Activated CD4-positive, alpha-beta T cell treated with anti-CD3 and anti-CD28 coated beads, Interleukin-2, amount 50 U/mL, for 24 hours (primary cell): ENCODE results near the gene TSPAN15.

Source experiments
- DNase-seq, 2 donors: peaks; one replicate each; pipeline ENCODE4 v3.0.0-alpha.2; 2020; ENCODE audit warnings: low read depth in 1 of 2, low spot score in 1 of 2

The TSPAN15 gene

DNA sequence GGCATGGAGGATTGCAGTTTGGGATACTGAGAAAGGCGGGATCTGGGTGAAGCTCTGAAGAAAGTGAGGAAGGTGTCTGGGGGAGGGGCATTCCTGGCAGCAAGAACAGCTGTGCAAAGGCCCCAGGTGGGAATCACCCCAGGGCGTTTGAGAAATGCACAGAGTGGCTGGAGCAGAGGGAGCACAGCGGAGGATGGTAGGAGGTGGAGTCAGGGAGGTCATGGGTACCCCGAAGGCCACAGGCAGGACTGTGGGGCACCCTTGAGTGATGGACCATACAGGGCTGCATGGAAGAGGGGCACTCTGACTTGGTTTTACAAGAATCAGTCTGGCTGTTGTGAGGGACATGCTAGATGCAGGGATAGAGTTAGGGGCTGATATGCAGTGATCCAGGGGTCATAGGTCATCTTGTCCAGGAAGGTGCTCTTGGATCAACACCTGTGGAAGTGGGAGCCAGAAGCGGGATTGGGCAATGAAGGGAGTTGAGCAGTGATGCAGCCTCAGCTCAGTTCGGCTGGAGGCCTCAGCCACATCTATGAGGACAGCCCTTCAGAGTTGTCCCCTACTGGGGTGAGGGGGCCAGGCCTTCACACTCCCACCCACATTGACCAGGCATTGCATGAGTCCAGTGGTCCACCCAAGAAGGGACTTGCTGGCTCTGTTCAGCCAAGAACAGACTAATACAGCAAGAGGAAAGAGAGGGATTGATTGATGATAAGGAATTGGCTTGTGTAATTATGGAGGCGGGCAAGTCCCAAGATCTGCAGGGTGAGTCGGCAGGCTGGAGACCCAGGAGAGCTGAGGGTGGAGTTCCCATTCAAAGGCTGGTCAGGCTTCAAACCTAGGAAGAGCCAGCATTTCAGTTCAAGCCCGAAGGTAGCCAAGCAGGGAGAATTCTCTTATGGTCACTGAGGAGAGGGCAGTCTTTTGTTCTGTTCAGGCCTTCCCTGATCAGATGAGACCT lies 48.7 kb downstream of the TSPAN15 start:
- DNase-seq: no peak

GRCh38 chr10:69500864-69501468 lies 49.7 kb downstream of the TSPAN15 start:
- DNase-seq: no peak

GRCh38 chr10:69501657-69502056 lies 50.4 kb downstream of the TSPAN15 start:
- DNase-seq: no peak

GRCh38 chr10:69502589-69502988 lies 51.3 kb downstream of the TSPAN15 start:
- no peak for DNase-seq

- DNase-seq: no peak
Observed at GRCh38 chr10:69503001-69503895, 52.0 kb downstream of the TSPAN15 start.

DNA sequence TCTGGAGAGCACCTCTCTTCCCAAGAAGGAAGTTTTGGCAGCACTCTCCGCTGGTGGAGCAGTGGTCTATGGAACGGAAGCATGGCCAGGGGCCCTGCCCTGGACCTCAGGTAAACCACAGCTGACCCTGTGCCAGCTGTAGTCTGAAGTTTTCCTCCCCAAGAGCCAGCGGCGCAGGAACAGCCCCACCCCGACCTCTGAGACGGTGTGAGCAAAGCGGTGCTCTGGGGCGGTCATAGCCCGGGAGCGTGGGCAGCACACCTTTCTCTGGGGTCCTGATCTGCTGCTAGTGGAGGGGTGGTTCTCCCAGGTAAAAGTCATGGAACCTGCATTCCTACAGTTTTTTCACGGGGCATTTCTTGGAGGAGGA lies 52.6 kb downstream of the TSPAN15 start:
- no peak for DNase-seq

- DNase-seq: no peak
Observed at GRCh38 chr10:69504576-69505250, 53.4 kb downstream of the TSPAN15 start.

DNA sequence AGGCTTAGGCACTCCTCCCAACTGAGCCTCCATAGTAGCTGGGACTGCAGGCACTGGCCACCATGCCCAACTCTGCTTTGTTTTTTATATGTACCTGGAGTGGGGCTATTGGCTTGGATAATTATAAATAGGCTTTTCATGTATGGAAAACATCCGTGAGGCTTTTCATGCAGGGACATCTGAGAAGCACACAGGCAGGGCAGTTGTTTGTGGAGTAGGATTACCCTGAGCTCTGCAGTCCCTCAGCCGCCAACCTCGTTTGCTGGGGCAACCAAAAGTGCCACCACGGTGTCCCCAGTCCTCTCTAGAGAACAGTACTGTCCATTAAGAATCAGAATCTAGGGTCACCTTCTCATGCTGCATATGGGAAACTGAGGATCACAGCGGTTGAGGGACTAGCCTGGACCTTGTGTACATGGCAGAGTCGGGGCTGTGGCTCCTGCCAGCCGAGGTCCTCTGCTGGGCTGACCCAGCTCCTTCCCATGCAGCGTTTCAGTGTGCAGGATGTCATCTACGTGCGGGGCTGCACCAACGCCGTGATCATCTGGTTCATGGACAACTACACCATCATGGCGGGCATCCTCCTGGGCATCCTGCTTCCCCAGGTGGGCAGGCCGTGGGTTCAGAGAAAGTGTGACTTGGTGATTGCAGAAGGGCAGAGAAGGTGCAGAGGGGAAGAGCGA lies 54.5 kb downstream of the TSPAN15 start:
- no peak for DNase-seq

GRCh38 chr10:69506487-69506833 lies 55.2 kb downstream of the TSPAN15 start:
- DNase-seq: no peak

GRCh38 chr10:69506834-69507713 lies 55.8 kb downstream of the TSPAN15 start:
- DNase-seq: no peak

- DNase-seq: no peak
Observed at GRCh38 chr10:69508738-69509340, 57.6 kb downstream of the TSPAN15 start.

- no peak for DNase-seq
Observed at GRCh38 chr10:69512901-69513300, 61.6 kb downstream of the TSPAN15 start.

GRCh38 chr10:69513617-69514016 lies 62.4 kb downstream of the TSPAN15 start:
- no peak for DNase-seq

DNA sequence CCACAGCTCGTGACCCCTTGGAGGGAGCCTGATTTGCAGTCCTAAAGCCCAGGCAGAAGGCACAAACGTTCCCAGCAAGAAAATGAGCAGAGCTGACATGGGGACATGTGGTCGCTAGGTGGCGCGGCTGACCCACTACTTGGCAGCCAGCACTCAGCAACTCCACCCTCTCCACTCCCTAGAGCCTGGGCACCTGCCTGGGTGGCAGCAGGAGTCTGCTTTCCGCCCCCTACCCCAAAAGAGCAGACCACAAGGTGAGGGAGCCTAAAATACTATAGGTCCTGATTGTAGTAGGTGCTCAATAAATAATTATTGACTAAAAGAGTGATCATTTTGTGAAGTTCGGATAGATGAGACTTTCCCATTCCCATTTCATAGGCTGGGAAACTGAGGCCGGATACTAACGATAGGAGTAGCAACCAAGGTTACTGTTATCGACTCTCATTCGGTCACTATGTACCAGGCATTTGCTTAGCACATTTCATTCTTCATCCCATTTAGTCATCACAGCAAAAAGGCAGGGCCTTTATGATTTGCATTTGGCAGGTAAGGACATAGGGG lies 64.5 kb downstream of the TSPAN15 start:
- peak; percentile 60 to 70 for DNase-seq

- DNase-seq: no peak
Observed at GRCh38 chr10:69516316-69516715, 65.1 kb downstream of the TSPAN15 start.

- no peak for DNase-seq
Observed at GRCh38 chr10:69516796-69517195, 65.5 kb downstream of the TSPAN15 start.

DNA sequence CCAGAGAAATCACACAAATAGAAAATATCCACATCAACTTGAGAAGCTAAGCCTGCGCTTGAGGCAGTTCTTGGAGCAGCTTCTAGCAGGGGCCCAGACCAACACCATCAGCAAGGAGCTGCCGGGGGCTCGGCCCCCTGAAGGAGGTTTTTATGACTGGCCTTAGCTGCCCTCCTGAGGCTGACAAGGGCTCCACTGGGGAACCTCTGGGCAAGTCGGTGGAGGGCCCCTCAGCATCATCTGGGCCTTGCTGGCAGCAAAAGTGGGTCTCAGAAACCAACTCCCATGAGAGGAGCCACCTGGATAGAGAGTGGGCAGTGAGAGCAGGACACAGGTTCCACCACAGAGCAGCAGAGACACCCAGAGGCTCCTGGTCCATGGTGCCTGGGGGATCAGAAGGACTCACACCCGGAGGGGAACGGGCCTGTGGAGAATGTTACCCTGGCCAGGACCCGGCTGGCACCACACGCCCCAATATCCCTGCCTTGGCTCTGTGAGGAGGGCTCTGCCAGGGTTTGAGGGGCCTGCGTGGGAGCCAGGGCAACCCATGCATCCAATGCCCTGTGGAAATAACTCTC lies 66.1 kb downstream of the TSPAN15 start:
- DNase-seq: no peak

GRCh38 chr10:69527961-69528360 lies 76.7 kb downstream of the TSPAN15 start:
- DNase-seq: no peak
